ENCODE data around the gene SLC5A6. TPM values are rescaled to one million over a fixed set of nuclear protein-coding genes. Genes with fewer than 3 reads are reported as not detected.

Gene SLC5A6
- total RNA-seq, 1 experiment from 2014 or later, result 122 TPM

GRCh38 chr2:27231921-27232320 lies 19.9 kb upstream of the SLC5A6 start:
- Histone ChIP-seq H4K8ac (replicated peaks; ENCODE audit: insufficient read length, low read depth, low read length) (no peak overlapping the region), H3K9ac (ENCODE audit: extremely low read depth, insufficient read length, low read length) (no peak overlapping the region), H3K23me2 (ENCODE audit: insufficient read length, low read depth, low read length, poor library complexity, severe bottlenecking) (no peaks in the 10 kb centered on the region), H3K27me3 (ENCODE audit: insufficient read depth, low read length) (no peaks in the 10 kb centered on the region), H3K9me3 (ENCODE audit: control insufficient read depth, low read depth, low read length) (no peaks in the 10 kb centered on the region), H3K18ac (ENCODE audit: insufficient read length, low read depth, low read length) (no peak overlapping the region), H3K27ac (ENCODE audit: insufficient read length, low read depth, low read length) (no peak overlapping the region), H3K79me1 (ENCODE audit: insufficient read depth, low read depth, low read length, poor library complexity, severe bottlenecking) (no peaks in the 10 kb centered on the region), H3K14ac (ENCODE audit: insufficient read depth, low read length) (no peak overlapping the region), H2AK5ac (ENCODE audit: insufficient read length, low read length) (no peak overlapping the region), H3K4ac (ENCODE audit: low read depth, low read length) (no peak overlapping the region), H2AFZ (ENCODE audit: low read length) (no peak overlapping the region), H4K91ac (ENCODE audit: insufficient read length, low read depth, low read length) (no peak overlapping the region), H3T11ph (ENCODE audit: low read length) (no peak overlapping the region), H2BK15ac (ENCODE audit: low read depth, low read length) (no peak overlapping the region), H4K5ac (ENCODE audit: insufficient read length, low read depth, low read length) (no peak overlapping the region), H3K56ac (ENCODE audit: insufficient read length, low read depth, low read length) (no peak overlapping the region), H2BK20ac (ENCODE audit: low read depth, low read length, poor library complexity, severe bottlenecking) (no peak overlapping the region), H4K20me1 (ENCODE audit: control insufficient read depth, insufficient read depth, insufficient read length) (peaks cover 2% of the 10 kb centered on the region), H3K4me1 (ENCODE audit: insufficient read depth, low read length) (no peaks in the 10 kb centered on the region), H3K79me2 (ENCODE audit: insufficient read depth, low read length) (no peaks in the 10 kb centered on the region), H2BK120ac (ENCODE audit: low read depth, low read length, poor library complexity, severe bottlenecking) (no peak overlapping the region), H2BK5ac (ENCODE audit: insufficient read length, low read length) (no peak overlapping the region), H2BK12ac (ENCODE audit: insufficient read length, low read depth, low read length) (no peak overlapping the region), H3K4me2 (ENCODE audit: insufficient read depth, insufficient read length, low read length) (no peak overlapping the region), H3K23ac (ENCODE audit: insufficient read length, low read depth, low read length) (no peak overlapping the region)
- no peak for DNase-seq
- Mint-ChIP-seq H3K27ac (no peak overlapping the region; a peak in 1 of 7 replicates), H3K9me3 (no peaks in the 10 kb centered on the region), H3K36me3 (ENCODE audit: insufficient read depth in 1 of 3, low read depth in 3 of 3) (peaks cover 69 to 95% (median 89%) of the 10 kb centered on the region in 3 experiments), H3K27me3 (ENCODE audit: low read depth) (no peaks in the 10 kb centered on the region), H3K4me3 (no peak overlapping the region), H3K4me1 (no peaks in the 10 kb centered on the region)
- no CpG with 5 or more reads among the region's 13 CpGs for WGBS (ENCODE audit: extremely low coverage, insufficient read length, low lambda C conversion rate)
- TF ChIP-seq, protein P1, sequence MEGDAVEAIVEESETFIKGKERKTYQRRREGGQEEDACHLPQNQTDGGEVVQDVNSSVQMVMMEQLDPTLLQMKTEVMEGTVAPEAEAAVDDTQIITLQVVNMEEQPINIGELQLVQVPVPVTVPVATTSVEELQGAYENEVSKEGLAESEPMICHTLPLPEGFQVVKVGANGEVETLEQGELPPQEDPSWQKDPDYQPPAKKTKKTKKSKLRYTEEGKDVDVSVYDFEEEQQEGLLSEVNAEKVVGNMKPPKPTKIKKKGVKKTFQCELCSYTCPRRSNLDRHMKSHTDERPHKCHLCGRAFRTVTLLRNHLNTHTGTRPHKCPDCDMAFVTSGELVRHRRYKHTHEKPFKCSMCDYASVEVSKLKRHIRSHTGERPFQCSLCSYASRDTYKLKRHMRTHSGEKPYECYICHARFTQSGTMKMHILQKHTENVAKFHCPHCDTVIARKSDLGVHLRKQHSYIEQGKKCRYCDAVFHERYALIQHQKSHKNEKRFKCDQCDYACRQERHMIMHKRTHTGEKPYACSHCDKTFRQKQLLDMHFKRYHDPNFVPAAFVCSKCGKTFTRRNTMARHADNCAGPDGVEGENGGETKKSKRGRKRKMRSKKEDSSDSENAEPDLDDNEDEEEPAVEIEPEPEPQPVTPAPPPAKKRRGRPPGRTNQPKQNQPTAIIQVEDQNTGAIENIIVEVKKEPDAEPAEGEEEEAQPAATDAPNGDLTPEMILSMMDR (conservative IDR thresholded peaks at IDR 0.05), result no peak
